GM19351 (cell line): ENCODE results near the gene P2RY12.

Experiments used
- ATAC-seq: cut with Tn5 transposase; IDR thresholded peaks from one replicate; pipeline ENCODE4 v1.9.1; 2021; ENCODE audit warnings: mild to moderate bottlenecking, moderate library complexity; ENCODE audit not compliant: unreplicated experiment

The P2RY12 gene

GRCh38 chr3:151384741-151385174 lies at the start of gene P2RY12:
TSS of gene P2RY12 (minus strand) at chr3:151384753. CDS start at chr3:151338845, 45,908 bp downstream.
- peak; percentile 48 for ATAC-seq

DNA sequence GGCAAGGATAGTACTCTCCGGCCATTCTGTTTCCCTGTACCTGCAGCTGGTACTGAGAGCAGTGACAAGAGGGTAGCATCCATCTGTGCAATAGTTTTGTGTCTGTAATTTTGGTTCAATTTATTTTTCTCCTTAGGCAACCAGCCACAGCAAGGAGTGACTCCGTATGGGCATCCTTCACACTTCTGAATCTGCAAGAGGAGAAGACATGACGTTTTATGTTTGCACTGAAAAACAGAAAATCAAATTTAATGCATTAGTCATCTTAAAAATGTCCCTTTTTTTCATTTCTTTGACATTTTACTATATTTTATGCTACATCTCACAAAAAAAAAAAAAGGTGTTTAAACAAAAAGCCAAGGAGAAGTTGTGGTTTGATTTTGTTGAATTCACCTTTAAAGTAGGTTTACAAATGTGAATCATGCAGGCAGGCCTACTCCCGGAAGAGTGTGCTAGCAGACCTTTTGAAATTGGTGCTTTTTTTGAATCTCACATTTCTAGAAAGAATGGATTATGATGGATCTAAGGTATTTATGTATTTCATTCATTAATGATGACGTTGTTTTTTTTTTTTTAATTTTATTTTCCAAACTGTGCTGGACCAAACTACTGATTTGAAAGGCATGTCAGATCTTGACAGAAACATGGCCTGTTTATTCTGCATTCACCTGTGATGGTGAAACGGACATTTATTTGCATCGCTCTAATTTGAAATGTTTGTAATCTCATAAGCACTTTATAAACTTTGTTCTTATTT lies 48.2 kb upstream of the P2RY12 start:
- no peak for ATAC-seq

DNA sequence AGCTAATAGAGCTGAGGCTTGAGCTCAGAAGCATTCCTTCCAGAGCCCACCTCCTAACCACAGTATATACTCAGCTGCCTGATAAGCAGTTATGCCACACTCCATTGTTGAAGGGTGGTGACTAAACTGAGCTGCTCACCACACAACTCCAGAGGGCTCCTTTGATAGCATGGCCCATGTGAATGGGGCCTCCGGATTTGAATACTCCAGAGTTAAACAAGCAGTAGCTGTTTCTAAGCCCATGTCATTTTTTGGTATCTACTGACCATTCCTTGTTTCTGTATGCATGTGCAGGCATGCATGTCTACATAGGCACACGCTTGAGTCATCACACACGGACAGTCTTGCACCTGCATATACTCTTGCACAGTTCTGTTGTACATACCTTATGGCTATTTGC lies 47.4 kb upstream of the P2RY12 start:
- ATAC-seq, result no peak

GRCh38 chr3:151430821-151431484 lies 46.4 kb upstream of the P2RY12 start:
- ATAC-seq, result no peak

- ATAC-seq, result no peak
Observed at GRCh38 chr3:151428386-151428785, 43.8 kb upstream of the P2RY12 start.

DNA sequence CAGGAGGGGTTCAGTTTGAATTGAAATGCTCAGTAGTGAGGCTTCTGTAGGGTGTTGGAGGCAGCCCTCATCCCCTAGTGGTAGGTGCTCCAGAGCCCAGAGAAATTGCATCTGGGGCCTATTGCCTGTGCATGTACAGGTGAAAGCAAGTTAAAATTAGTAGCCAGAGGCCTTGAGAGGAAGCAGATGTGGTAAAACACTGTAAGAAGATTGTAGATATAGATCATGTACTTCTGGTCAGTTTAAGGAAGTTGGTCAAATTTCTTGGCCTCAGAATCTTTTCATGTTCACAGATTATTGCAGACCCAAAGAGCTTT lies 41.7 kb upstream of the P2RY12 start:
- ATAC-seq, result peak; percentile 92

DNA sequence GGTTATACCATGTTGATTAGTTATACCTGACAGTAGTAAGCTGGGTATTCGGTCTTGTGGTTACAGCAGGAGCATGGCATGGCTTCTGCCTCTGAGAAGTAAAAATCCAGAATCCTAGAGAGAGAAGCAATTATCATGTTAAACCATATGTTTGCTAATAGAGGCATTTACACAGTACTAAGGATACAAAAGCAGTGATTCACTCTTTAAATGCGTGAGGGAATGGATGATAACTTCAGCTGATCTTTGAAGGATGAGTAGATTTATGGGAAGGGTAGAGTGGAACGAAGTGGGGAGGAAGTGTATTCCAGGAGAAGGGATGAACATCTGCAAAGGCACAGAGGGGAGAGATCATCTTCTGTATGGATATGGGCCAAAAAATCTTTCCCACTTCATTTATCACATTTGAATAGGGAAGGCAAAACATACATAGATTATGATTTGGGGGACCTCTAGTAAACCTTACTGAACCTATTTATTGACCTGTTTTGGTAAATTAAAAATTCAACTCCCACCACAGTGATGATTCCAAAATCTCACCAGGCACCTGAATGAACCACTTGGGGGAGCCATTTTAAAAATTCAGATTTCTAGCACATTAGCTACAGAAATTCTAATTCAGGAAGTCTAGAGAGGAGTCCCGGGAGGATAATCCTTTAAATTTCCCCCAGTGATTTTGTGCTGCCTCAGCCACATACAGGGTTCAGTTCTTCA lies 41.2 kb upstream of the P2RY12 start:
- peak; percentile 37 for ATAC-seq

GRCh38 chr3:151423091-151423490 lies 38.5 kb upstream of the P2RY12 start:
- no peak for ATAC-seq

GRCh38 chr3:151421938-151422337 lies 37.4 kb upstream of the P2RY12 start:
- ATAC-seq, result no peak

GRCh38 chr3:151419806-151420205 lies 35.3 kb upstream of the P2RY12 start:
- ATAC-seq, result no peak

DNA sequence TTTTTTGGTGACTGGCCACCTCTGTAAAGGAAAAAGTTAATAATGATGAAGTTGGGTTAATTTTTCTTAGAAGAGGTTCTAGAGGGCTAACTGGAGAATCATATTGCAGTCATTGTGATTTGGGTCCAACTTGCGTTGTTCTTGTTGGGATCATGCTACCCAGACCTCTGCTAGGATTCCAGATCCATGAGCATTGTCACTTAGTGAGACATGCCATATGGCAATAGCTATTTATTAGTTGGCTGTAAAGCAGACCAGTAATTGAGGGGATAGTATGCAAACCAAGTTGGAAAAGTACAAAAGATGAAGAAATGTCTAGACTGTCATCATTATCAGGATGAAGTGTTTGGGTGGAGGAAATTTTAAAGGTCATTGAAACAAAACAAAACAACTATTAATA lies 30.7 kb upstream of the P2RY12 start:
- ATAC-seq, result no peak

- no peak for ATAC-seq
Observed at GRCh38 chr3:151412989-151413388, 28.4 kb upstream of the P2RY12 start.

DNA sequence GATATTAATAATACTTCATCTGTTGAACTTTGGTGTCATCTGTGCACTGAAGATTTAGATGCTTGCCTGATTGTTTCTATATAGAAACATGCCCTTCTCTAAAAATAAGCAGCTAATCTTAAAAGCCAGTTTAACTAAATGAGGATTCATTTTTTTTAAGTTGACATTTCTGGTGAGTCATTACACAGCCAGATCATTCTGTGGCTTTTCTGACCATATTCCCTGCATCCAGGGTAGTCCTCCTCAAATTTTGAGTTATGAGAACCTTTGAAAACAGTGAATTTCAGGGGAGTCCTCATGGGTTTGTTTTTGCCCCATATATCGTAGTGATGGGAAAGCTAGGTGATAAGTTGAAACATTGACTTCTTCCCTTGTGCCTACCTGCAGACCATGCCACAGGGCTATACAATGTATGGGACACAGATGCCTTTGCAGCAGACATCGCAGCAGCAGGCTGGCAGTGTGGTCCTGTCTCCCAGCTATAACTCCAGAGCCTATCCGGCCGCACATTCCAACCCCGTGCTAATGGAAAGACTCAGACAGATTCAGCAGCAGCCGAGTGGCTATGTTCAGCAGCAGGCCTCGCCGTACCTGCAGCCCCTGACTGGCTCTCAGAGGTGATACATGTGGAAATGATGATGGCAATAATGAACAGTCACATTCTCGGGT lies 26.5 kb upstream of the P2RY12 start:
- ATAC-seq, result no peak

DNA sequence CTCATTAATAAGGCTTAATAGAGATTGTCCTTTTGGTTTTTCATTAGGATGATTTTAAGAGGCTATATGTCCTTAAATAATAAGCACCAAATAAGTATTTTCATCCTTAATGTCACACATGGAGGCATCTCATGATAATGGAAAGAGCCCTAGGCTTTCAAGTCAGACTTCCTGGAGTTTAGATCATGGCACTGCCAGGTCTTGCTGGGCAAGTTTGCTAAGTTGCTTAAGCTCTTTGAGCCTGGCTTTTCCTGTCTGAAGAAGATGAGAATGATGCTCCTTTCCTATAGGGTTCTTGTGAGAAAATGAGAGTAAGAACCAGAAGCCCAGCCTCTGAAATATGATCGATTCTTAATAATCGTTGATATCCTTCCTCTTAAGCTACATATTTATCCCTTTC lies 23.4 kb upstream of the P2RY12 start:
- no peak for ATAC-seq

DNA sequence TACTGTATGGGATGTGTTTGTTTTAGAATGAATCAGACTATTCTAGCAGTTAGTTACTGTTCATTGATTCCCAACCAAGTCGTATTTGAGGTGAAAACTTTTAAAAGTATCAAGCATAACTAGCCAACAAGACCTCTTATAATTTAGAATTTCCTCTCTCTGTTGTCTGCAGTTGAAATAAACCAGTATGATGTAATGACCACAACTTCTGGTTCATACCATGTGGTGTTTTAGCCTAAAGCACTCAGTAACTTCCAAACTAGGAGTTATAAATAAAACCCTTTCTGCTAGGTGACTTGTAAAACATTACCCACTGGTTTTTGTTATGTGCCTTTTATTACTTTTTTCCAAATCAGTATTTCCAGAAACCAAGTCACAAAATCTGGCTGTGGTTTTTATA lies 19.8 kb upstream of the P2RY12 start:
- peak; percentile 93 for ATAC-seq

GRCh38 chr3:151403246-151403645 lies 18.7 kb upstream of the P2RY12 start:
- ATAC-seq, result no peak

GRCh38 chr3:151402349-151402748 lies 17.8 kb upstream of the P2RY12 start:
- ATAC-seq, result no peak

DNA sequence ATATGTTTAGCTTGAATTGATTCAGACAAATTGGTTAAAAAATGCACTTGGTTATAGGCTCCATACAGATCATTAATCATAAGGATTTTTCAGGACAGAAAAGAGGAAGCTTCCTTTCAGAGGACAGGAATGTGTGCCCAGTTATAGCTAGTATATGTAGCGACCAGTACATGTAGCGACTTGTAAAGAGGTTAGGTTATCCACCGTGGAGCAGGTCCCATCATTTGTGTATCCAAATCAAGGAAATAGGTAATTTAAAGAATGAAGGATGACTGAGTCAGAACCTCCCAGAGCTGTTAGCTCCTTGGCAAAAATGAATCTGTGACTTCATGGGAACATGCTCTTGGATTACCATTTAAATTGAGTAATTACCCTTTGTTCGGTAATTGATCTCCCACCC lies 15.8 kb upstream of the P2RY12 start:
- no peak for ATAC-seq

DNA sequence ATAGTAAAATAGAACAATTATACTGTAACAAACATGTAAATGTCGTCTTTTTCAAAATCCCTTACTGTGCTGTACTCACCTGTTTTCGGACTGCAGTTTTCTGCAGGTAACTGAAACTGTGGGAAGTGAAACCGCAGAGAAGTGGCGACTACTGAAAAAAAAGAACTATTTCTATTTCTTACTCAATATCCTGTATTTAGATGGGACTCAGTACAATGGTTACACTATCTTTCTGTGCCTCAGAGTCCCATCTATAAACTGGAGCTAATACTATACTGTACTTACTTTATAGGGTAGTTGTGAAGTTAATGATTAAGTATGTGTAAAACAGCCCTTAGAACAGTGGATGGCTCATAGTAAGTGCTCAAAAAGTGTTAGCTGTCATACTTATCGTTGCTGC lies 14.3 kb upstream of the P2RY12 start:
- ATAC-seq, result peak; percentile 44

DNA sequence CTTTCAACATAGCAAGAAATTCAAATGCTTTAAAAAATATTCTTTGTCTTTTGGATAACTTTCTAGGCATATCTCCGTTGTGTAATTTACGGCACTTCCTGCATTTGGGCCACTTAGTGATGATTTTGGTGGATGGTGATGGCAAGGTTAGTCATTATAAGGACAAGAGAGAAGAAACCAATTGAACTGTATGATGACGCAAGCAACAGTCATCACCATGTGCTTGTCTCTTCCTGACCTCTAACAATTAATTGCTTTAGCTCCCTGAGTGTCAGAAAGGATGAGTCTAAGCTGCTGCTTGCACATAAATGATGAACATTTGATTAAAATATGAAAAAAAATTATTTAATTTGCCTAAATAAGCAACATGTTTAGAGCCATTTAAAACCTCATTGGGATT lies 11.3 kb upstream of the P2RY12 start:
- ATAC-seq, result no peak

DNA sequence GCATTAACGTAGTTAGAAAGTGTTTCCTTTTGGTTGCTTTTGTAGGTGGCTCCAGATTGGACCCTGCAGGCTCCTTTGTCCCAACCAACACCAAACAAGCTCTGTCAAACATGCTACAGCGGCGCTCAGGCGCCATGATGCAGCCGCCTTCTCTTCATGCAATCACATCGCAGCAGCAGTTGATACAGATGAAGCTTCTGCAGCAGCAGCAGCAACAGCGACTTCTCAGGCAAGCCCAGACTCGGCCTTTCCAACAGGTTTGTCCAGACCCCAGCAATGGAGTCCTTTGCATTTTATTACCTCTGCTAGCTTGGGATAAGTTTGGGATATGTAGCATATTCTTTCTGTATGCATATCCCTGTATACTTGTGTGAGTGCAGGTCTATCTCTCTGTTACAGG lies 10.1 kb upstream of the P2RY12 start:
- no peak for ATAC-seq

DNA sequence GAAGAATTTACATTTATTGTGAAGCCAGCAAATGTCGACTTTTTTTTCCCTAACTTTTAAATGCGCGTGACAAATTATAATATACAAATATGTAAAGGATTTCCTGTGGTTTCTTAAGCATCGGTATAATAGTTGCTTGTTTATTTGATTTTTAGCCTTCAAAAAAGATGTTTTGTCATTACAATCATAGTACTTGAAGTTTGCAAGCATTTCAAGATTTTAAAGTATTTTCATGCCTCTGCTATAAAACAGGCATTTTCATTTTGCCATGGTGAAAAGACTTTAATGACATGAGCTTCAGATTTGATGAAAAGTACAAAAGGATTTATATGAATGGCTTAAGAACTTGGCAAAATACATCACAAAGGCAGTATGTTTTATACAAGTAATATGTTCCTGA lies 9.4 kb upstream of the P2RY12 start:
- ATAC-seq, result no peak
